GM21423 (cell line): ENCODE data around the gene SCN2B.
"Not testable (repeated sequence)": the region's sequence is repeated elsewhere in the genome, so short reads cannot be mapped to it uniquely, and the experiment has no call there.

ENCODE experiments used
- ATAC-seq: cut with Tn5 transposase; IDR thresholded peaks from one replicate; pipeline ENCODE4 v1.9.1; 2021; ENCODE audit warnings: mild to moderate bottlenecking, moderate library complexity; ENCODE audit not compliant: unreplicated experiment

The SCN2B gene

GRCh38 chr11:118207079-118207478, 30.6 kb upstream of the SCN2B start:
- no peak for ATAC-seq

DNA sequence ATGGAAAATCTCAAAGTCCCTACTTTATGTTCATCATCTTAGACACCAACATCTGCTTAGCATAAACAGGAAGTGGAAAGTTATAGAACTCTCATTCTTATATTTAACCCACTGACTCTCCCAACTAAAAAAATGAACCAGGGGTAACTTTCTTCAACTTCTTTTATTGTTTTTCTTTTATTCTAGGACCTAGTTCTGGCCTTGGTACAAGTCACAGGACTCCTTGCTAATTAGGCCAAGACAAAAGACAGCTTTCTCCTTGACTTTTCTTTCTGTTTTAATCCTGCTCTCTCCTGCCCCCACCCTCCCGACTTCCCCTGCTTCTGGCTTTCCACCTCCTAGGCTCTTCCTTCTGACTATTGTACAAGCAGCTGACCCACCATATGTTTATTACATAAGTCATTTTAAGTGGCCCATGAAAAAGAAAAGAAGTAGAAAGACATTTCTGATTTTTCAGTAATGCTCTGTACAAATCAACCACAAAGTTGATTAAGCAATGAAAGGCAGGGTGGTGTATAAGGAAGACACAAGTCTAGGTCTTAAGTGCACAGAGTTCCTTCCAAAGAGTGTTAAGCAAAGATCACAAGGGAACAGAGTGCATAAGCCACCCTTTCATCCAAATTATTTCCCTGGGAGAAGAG, 30.1 kb upstream of the SCN2B start:
- ATAC-seq: no peak

DNA sequence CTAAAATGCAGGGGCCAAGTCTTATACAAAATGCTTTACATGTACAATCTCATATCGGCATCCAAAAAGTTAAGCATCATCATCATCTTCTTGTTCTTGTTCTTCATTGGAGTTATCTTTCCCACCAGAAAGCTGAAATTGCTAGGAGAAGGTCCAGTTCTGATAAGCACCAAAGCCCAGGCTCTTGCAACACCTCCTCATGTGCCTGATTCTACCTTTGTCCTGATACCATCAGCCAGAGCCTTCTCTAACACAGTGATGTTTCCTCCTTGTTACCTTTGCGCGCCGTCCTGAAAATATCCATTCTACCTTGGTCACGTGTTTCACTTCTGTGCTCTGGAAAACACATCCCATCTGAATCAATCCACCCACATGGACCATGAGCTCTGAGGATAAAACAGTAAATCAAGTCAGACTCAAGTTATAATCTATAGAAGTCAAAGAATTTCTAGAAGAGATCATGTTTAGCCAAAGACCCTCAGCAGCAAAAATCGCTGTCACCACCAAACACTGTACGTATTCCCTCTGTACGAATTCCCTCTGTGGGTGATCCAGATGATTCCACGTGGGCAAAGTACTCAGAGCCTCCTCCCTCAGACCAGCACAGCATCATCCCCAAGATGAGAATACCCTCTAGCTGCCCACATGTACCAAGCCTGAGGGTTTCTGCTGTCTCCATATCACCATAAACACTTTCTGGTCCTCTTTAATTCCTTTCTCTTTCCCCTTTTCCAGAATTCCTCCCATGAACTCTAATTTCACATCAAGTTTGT, 29.4 kb upstream of the SCN2B start:
- no peak for ATAC-seq

- peak; percentile 75 for ATAC-seq
These were observed 26.4 kb upstream of the SCN2B start for GRCh38 chr11:118202599-118203422.

- ATAC-seq: no peak
These were observed 25.5 kb upstream of the SCN2B start for GRCh38 chr11:118201966-118202365.

GRCh38 chr11:118200901-118201680, 24.7 kb upstream of the SCN2B start:
- ATAC-seq: no peak

DNA sequence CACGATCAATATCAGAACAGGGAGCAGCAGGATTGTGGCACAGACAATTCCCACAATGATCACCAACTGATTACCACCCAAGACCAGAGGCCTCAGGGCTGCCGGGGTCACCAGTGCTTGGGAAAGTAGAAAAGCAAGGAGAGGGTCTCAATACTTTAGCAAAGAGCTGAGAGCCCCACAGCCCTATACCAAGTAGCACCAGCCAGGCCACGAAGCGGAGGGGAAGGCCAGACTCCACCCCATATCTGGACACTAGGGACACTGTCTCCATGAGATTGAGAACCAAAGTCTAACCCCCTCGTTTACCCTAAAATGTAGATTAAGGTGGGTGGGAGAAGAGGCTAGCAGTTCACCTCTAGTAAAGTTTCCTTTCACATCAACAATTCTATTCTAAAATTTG, 24.1 kb upstream of the SCN2B start:
- ATAC-seq: no peak

- ATAC-seq: no peak
These were observed 22.7 kb upstream of the SCN2B start for GRCh38 chr11:118199135-118199534.

GRCh38 chr11:118198370-118198769, 21.9 kb upstream of the SCN2B start:
- ATAC-seq: no peak

- ATAC-seq: no peak
These were observed 18.6 kb upstream of the SCN2B start for GRCh38 chr11:118194835-118195627.

DNA sequence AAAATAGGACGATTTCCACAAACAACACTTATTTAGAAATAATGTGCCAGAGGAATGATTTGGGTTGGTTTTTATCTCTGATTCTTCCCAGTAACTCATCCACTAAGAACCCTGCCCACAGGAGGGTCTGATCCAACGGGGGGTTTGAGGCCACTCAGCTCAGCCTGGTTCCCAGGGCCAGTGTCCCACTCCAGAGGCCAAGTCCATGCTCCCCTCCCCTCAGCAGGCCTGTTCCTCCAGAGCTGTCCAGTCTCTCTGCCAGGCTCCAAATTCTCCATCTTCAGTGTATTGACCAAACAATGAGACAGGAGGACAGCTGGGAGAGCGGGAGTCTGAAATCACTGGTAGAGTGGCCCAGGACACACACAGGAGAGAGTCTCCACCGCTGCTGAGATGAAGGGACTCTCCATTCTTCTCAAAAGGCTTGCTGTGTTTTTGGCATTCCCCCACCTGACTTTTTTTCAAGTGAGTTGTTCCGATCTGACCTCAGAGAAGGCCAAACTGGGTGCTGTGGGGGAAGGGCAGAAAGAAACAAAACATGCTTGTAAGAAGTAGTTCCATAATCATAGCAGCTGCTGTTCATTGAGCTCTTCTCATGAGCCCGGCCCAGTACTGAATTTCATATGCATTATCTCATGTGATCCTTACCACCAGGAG, 17.6 kb upstream of the SCN2B start:
- no peak for ATAC-seq

DNA sequence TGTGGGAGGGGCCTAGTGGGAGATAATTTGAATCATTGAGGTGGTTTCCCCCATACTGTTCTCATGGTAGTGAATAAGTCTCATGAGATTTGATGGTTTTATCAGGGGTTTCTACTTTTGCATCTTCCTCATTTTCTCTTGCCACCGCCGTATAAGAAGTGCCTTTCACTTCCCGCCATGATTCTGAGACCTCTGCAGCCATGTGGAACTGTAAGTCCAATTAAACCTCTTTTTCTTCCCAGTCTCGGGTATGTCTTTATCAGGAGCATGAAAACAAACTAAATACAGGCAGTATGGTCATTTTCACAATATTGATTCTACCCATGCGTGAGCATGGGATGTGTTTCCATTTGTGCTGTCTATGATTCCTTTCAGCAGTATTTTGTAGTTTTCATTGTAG, 16.4 kb upstream of the SCN2B start:
- ATAC-seq: not testable (repeated sequence)

GRCh38 chr11:118190942-118191506, 14.6 kb upstream of the SCN2B start:
- not testable (repeated sequence) for ATAC-seq

DNA sequence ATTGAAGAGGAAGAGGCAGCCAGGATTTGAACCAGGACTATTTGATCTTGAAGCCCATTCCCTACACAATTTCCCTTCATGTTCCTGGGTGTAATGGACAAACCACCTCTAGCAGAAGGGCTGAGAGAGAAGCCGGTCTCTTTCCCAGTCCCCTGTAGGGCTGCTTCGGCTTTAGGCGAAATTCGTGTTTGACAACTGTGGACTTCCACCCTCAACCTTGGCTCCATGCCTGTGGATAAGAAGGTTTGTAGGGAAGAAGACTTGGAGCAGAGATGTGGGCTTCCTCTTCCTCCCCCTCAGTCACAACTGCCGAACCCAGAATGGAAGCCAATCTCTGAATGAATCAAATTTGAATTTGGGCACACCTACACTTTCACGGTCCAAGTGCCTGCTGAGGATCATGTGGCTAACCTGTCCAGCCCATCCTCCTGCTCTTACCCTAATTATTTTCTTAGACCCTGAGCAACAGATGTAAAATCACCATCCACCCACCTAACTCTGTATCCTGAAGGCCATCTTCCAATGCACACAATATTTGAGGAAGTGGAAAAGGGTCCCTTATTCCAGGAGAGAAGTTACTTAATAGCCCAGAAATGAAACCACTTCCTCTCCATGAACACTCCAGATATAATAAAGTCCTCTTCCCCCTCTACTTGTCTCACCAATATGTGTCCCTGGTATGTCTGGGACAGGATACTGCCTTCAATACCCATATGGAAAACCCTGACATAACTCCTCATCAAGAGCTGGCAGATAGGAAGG, 10.1 kb upstream of the SCN2B start:
- no peak for ATAC-seq

- no peak for ATAC-seq
These were observed 8.5 kb upstream of the SCN2B start for GRCh38 chr11:118184784-118185579.

DNA sequence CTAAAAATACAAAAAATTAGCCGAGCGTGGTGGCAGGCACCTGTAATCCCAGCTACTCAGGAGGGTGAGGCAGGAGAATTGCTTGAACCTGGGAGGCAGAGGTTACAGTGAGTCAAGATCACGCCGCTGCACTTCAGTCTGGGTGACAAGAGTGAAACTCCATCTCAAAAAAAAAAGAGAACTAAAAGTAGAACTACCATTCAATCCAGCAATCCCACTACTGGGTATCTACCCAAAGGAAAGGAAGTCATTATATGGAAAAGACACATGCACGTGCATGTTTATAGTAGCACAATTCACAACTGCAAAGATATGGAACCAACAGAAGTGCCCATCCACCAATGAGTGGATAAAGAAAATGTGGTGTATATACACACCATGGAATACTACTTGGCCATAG, 7.3 kb upstream of the SCN2B start:
- not testable (repeated sequence) for ATAC-seq

DNA sequence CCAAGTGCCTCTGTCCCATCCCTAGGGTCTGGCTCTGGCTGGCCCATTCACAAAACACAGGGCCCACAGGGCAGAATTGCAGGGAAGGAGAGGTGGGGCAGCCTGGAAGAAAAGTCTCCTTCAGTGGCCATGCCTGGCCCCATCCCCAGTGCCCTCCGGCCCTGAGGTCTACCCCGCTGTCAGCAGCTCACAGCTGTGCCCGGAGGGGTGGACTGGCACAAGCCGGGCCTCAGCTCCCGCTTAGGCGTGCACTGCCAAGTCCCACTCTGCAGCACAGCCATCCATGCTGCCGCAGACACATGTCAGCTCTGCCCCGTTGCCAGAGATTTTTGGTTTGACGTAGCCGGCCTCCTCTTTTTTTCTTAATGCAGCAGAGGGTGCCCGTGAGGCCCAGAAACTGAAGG, 3.9 kb upstream of the SCN2B start:
- ATAC-seq: no peak

- no peak for ATAC-seq
These were observed 317 bp upstream of the SCN2B start for GRCh38 chr11:118176778-118177134.
